PFSK-1 (cell line): Measurements from ENCODE around the gene PHOX2B.

Experiments
- TAF1 ChIP-seq: IDR thresholded peaks from 2 replicates; pipeline ENCODE4 v1.6.1; 2012; ENCODE audit warnings: low read length, control low read depth, borderline replicate concordance; ENCODE audit not compliant: insufficient read depth
- TF ChIP-seq, protein P1 (sequence below), 2 experiments: IDR thresholded peaks; 2 replicates each; pipeline versions ENCODE4 v1.6.1 to v1.8.0; 2011 to 2012; ENCODE audit warnings: low read depth in 2 of 2, low read length in 2 of 2, control low read depth in 1 of 2, inconsistent platforms in 1 of 2, mild to moderate bottlenecking in 1 of 2, moderate library complexity in 1 of 2; ENCODE audit not compliant: insufficient read depth in 1 of 2

GRCh38 chr4:41723286-41723685 lies 25.2 kb downstream of the PHOX2B start:
- TF ChIP-seq TAF1: no peak
- TF ChIP-seq, protein P1, sequence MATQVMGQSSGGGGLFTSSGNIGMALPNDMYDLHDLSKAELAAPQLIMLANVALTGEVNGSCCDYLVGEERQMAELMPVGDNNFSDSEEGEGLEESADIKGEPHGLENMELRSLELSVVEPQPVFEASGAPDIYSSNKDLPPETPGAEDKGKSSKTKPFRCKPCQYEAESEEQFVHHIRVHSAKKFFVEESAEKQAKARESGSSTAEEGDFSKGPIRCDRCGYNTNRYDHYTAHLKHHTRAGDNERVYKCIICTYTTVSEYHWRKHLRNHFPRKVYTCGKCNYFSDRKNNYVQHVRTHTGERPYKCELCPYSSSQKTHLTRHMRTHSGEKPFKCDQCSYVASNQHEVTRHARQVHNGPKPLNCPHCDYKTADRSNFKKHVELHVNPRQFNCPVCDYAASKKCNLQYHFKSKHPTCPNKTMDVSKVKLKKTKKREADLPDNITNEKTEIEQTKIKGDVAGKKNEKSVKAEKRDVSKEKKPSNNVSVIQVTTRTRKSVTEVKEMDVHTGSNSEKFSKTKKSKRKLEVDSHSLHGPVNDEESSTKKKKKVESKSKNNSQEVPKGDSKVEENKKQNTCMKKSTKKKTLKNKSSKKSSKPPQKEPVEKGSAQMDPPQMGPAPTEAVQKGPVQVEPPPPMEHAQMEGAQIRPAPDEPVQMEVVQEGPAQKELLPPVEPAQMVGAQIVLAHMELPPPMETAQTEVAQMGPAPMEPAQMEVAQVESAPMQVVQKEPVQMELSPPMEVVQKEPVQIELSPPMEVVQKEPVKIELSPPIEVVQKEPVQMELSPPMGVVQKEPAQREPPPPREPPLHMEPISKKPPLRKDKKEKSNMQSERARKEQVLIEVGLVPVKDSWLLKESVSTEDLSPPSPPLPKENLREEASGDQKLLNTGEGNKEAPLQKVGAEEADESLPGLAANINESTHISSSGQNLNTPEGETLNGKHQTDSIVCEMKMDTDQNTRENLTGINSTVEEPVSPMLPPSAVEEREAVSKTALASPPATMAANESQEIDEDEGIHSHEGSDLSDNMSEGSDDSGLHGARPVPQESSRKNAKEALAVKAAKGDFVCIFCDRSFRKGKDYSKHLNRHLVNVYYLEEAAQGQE (IDR thresholded peaks at IDR 0.05; ENCODE audit: insufficient read depth in 1 of 2, low read depth in 2 of 2, low read length in 2 of 2): no peak
